ENCODE measurements around the gene SLFN11. TPM values are rescaled to one million over a fixed set of nuclear protein-coding genes. Genes with fewer than 3 reads are reported as not detected.
"Not testable (repeated sequence)": the region's sequence is repeated elsewhere in the genome, so short reads cannot be mapped to it uniquely, and the experiment has no call there.

The SLFN11 gene
- total RNA-seq, 2 donors from 2014 or later: 19.8 to 20.8 TPM

DNA sequence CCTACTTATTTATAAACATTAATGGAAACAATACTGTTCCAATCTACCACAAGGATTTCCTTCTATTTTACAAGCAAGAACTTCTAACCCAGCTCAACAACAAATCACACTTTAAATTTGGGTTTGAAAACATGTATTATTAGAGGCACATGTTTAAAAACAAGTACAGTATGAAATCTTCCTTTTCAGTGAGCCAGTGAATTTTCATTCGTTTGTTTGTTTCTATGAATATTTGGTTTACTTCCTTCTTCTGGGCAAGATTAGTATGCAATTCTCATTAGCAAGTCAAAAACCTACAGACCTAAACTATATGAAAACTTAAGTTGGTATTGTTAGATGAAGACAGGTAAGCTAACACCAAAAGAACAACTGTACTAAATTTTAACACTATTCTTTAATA, 33.1 kb upstream of the SLFN11 start:
- H3K36me3 ChIP-seq: peaks cover 8% of the 10 kb centered on the region
- DNase-seq (ENCODE audit: low spot score): no peak
- H3K9me3 ChIP-seq: no peaks in the 10 kb centered on the region
- H3K27me3 ChIP-seq: no peaks in the 10 kb centered on the region
- no peak overlapping the region for H3K27ac ChIP-seq
- H3K4me3 ChIP-seq: no peak overlapping the region
- TF ChIP-seq, protein P1, sequence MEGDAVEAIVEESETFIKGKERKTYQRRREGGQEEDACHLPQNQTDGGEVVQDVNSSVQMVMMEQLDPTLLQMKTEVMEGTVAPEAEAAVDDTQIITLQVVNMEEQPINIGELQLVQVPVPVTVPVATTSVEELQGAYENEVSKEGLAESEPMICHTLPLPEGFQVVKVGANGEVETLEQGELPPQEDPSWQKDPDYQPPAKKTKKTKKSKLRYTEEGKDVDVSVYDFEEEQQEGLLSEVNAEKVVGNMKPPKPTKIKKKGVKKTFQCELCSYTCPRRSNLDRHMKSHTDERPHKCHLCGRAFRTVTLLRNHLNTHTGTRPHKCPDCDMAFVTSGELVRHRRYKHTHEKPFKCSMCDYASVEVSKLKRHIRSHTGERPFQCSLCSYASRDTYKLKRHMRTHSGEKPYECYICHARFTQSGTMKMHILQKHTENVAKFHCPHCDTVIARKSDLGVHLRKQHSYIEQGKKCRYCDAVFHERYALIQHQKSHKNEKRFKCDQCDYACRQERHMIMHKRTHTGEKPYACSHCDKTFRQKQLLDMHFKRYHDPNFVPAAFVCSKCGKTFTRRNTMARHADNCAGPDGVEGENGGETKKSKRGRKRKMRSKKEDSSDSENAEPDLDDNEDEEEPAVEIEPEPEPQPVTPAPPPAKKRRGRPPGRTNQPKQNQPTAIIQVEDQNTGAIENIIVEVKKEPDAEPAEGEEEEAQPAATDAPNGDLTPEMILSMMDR (IDR thresholded peaks at IDR 0.05): no peak
- H3K4me1 ChIP-seq: no peaks in the 10 kb centered on the region

DNA sequence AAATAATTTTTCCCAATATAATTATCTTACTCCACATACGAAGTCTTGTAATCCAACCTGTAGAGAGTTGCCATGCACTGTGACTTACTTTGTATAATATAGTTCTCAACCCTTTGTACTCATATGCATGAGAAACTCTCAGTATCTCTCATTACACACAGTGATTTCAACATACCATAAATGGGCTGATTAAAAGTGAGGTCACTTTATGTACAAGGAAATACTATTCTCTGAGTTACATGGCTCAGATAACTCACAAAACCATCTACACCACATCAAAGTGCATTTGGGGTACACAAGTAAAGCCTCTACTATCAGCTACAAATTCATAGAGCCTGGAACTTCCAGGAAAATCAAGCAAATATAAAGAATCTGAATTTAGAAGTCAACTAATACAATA, 30.9 kb upstream of the SLFN11 start:
- H3K4me1 ChIP-seq: no peaks in the 10 kb centered on the region
- no peaks in the 10 kb centered on the region for H3K9me3 ChIP-seq
- TF ChIP-seq, protein P1 (IDR thresholded peaks at IDR 0.05): no peak
- no peak overlapping the region for H3K4me3 ChIP-seq
- no peak for DNase-seq (ENCODE audit: low spot score)
- no peak overlapping the region for H3K27ac ChIP-seq
- H3K27me3 ChIP-seq: no peaks in the 10 kb centered on the region
- no peaks in the 10 kb centered on the region for H3K36me3 ChIP-seq

DNA sequence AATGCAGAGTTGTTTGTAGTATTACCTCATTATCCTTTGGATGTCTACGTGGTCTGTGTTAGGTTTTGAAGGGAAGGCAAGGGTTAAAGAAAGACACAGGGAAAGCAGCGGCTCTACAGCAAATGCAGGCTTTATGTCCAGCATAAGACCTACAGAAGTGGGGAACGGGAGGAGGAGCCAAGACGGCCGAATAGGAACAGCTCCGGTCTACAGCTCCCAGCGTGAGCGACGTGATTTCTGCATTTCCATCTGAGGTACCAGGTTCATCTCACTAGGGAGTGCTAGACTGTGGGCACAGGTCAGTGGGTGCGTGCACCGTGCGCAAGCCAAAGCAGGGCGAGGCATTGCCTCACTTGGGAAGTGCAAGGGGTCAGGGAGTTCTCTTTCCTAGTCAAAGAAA, 20.4 kb upstream of the SLFN11 start:
- not testable (repeated sequence) for DNase-seq (ENCODE audit: low spot score); H3K27me3 ChIP-seq; H3K27ac ChIP-seq

DNA sequence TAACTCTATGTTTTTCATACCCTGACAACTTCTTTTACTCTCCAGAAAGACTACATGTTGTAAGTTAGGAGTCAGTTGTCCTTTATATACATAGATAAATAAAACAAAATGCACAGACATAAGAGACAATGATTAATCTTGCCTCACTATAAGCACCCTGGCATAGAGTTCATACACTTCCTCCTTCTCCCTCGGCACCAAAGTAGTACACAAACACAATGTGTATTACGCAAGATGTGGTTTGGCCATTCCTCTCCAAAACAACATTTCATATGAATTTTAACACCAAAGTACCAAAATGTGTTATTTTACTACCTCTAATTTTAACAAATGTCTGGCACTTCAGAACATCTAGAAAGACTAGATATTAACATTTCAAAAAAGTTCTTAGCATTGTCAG, 17.2 kb upstream of the SLFN11 start:
- TF ChIP-seq, protein P1 (IDR thresholded peaks at IDR 0.05): no peak
- DNase-seq (ENCODE audit: low spot score): no peak

More for the DNA sequence above, 20.4 kb upstream of the SLFN11 start:
- not testable (repeated sequence) for H3K4me1 ChIP-seq, H3K36me3 ChIP-seq, H3K9me3 ChIP-seq, H3K4me3 ChIP-seq

DNA sequence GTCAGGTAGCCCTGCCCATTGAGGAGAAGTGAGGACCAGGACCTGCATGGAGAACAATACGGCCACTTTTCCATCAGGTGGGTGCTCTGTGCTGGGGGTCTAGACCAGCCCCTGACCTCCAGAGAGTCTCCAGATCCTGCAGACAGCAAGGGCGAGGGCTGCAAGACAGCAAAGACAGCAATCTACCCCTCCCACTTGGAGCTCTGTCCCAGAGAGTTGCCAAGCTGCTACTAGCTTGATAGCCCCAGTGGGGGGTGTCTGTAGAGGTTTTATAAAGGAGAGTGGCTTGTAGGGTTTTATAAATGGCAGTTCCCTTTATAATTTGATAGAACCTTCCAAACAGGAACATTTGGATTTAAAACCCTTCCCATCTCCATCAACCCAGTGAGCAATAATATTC, 16.7 kb upstream of the SLFN11 start:
- Histone ChIP-seq H3K27me3 (no peaks in the 10 kb centered on the region), H3K27ac (no peak overlapping the region), H3K9me3 (no peaks in the 10 kb centered on the region), H3K36me3 (no peaks in the 10 kb centered on the region), H3K4me1 (no peaks in the 10 kb centered on the region), H3K4me3 (no peak overlapping the region)
- TF ChIP-seq, protein P1 (IDR thresholded peaks at IDR 0.05): no peak
- no peak for DNase-seq (ENCODE audit: low spot score)

More for the DNA sequence above, 17.2 kb upstream of the SLFN11 start:
- no peaks in the 10 kb centered on the region for H3K4me1 ChIP-seq
- no peak overlapping the region for H3K4me3 ChIP-seq
- H3K36me3 ChIP-seq: no peaks in the 10 kb centered on the region
- H3K9me3 ChIP-seq: no peaks in the 10 kb centered on the region
- no peak overlapping the region for H3K27ac ChIP-seq
- no peaks in the 10 kb centered on the region for H3K27me3 ChIP-seq

DNA sequence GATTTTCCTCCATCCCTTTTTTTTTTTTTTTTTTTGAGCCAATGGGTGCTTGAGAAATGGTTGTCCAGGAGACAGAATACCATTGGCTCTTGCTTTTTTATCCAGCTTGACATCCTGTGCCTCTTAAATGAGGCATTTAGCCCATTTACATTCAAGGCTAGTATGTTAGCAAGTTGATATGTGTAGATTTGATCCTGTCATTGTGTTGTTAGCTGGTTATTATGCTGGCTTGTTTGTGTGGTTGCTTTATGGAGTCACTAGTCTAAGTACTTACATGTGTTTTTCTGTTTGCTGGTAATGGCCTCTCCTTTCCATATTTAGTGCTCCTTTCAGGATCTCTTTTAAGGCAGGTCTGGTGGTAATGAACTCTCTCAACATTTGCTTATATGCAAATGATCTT, 14.1 kb upstream of the SLFN11 start:
- Histone ChIP-seq H3K27ac (no peak overlapping the region), H3K4me1 (no peaks in the 10 kb centered on the region), H3K4me3 (no peak overlapping the region), H3K9me3 (no peaks in the 10 kb centered on the region), H3K36me3 (no peaks in the 10 kb centered on the region), H3K27me3 (no peaks in the 10 kb centered on the region)
- TF ChIP-seq, protein P1 (IDR thresholded peaks at IDR 0.05): no peak
- DNase-seq (ENCODE audit: low spot score): no peak
